Ascending aorta (tissue), 2 donors: Measurements from ENCODE around the gene VTI1A. TPM values are rescaled to one million over a fixed set of nuclear protein-coding genes. Genes with fewer than 3 reads are reported as not detected.

Source experiments
- DNase-seq, 2 donors: peaks; one replicate each; pipeline ENCODE4 v3.0.0-alpha.2; 2019; ENCODE audit warnings: low spot score in 2 of 2
- H3K27ac ChIP-seq, 2 donors: fragments of 200-600 bp; sonication (generic); one replicate each; pipeline ENCODE4 v1.5.1; 2016 to 2017; ENCODE audit warnings: mild to moderate bottlenecking in 1 of 2
- H3K27me3 ChIP-seq: fragments of 200-600 bp; sonication (generic); one replicate; pipeline ENCODE4 v1.5.1; 2017
- H3K36me3 ChIP-seq, 2 donors: fragments of 200-600 bp; sonication (generic); one replicate each; pipeline ENCODE4 v1.5.1; 2016
- H3K4me1 ChIP-seq, 2 donors: fragments of 200-600 bp; sonication (generic); one replicate each; pipeline ENCODE4 v1.5.1; 2016 to 2017; ENCODE audit warnings: mild to moderate bottlenecking in 1 of 2
- H3K4me3 ChIP-seq, 2 donors: fragments of 200-600 bp; sonication (generic); one replicate each; pipeline ENCODE4 v1.5.1; 2016 to 2017; ENCODE audit warnings: mild to moderate bottlenecking in 1 of 2
- H3K9me3 ChIP-seq, 2 donors: fragments of 200-600 bp; sonication (generic); one replicate each; pipeline ENCODE4 v1.5.1; 2016
- intact Hi-C: fragments of 100-400 bp; cut with DNase I; formaldehyde crosslinking; loops from one replicate; pipeline ENCODE4 v1.15.1; 2023
- total RNA-seq: library from RNA; depleted of rRNA; stranded (reverse); fragments of >200 nt; gene quantifications from one replicate; pipeline ENCODE4 v1.1.0, GENCODE V29; 2016
- TF ChIP-seq, protein P1 (sequence below), 3 experiments: fragments of 200-600 bp in 2 of 3; fragments of 450-650 bp in 1 of 3; sonication (generic) in 2 of 3; IDR thresholded peaks; one replicate each; pipeline ENCODE4 v1.5.1; 2016 to 2019; ENCODE audit warnings: antibody characterized with exemption in 3 of 3, mild to moderate bottlenecking in 1 of 3, moderate library complexity in 1 of 3

Gene VTI1A
- total RNA-seq, 1 donor from 2014 or later: 32.5 TPM

DNA sequence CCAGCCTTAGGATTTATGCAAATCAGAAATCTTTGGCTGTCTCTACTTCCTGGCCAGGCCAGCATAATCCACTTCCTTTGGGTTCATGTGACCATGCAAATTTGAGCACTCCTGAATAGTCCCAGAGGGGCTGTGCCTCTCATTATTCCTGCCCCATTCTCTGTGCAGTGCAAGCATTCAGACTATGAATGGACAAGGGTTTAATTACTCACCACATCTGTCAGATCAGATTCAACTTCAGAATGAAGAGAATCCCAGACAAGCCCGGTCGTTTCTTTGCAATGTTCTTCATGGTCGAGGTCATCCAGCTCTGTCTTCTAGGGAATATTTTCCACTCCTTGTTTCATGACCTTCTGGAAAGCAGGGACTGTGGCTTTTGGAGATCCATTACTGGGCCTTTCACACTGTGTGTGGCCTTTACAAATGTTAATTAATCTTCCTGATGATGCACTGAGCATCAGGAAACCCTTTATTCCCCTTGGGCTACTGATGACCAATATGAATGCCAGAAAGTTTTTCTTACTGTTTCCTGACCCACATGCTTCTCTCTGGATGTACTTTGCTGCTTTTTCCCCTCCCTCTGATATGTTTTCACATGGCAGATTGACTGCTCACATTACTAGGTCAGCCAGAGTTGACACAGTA lies 285.4 kb downstream of the VTI1A start:
- intact Hi-C loops: no loop called here
- TF ChIP-seq, protein P1, sequence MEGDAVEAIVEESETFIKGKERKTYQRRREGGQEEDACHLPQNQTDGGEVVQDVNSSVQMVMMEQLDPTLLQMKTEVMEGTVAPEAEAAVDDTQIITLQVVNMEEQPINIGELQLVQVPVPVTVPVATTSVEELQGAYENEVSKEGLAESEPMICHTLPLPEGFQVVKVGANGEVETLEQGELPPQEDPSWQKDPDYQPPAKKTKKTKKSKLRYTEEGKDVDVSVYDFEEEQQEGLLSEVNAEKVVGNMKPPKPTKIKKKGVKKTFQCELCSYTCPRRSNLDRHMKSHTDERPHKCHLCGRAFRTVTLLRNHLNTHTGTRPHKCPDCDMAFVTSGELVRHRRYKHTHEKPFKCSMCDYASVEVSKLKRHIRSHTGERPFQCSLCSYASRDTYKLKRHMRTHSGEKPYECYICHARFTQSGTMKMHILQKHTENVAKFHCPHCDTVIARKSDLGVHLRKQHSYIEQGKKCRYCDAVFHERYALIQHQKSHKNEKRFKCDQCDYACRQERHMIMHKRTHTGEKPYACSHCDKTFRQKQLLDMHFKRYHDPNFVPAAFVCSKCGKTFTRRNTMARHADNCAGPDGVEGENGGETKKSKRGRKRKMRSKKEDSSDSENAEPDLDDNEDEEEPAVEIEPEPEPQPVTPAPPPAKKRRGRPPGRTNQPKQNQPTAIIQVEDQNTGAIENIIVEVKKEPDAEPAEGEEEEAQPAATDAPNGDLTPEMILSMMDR (IDR thresholded peaks at IDR 0.05): no peak

GRCh38 chr10:112735041-112735695 lies 288.2 kb downstream of the VTI1A start:
- intact Hi-C loops: no loop called here
- Histone ChIP-seq H3K9me3 (no peaks in the 10 kb centered on the region), H3K4me1 (no peaks in the 10 kb centered on the region), H3K27me3 (no peaks in the 10 kb centered on the region), H3K27ac (no peak overlapping the region), H3K36me3 (no peaks in the 10 kb centered on the region), H3K4me3 (no peak overlapping the region)
- DNase-seq: no peak
- TF ChIP-seq, protein P1 (IDR thresholded peaks at IDR 0.05): no peak

More for the DNA sequence above, 285.4 kb downstream of the VTI1A start:
- Histone ChIP-seq H3K9me3 (no peaks in the 10 kb centered on the region), H3K36me3 (no peaks in the 10 kb centered on the region), H3K27ac (no peak overlapping the region), H3K4me1 (no peaks in the 10 kb centered on the region), H3K27me3 (no peaks in the 10 kb centered on the region), H3K4me3 (no peak overlapping the region)
- no peak for DNase-seq

GRCh38 chr10:112738606-112739591 lies 291.9 kb downstream of the VTI1A start:
- H3K36me3 ChIP-seq: no peaks in the 10 kb centered on the region
- H3K4me1 ChIP-seq: no peaks in the 10 kb centered on the region
- DNase-seq: no peak
- no peaks in the 10 kb centered on the region for H3K9me3 ChIP-seq
- TF ChIP-seq, protein P1 (IDR thresholded peaks at IDR 0.05): no peak
- intact Hi-C loops: no loop called here
- no peak overlapping the region for H3K4me3 ChIP-seq
- H3K27me3 ChIP-seq: no peaks in the 10 kb centered on the region
- no peak overlapping the region for H3K27ac ChIP-seq

- DNase-seq: no peak
- Histone ChIP-seq H3K27me3 (no peaks in the 10 kb centered on the region), H3K9me3 (no peaks in the 10 kb centered on the region), H3K27ac (no peak overlapping the region), H3K36me3 (no peaks in the 10 kb centered on the region), H3K4me3 (no peak overlapping the region), H3K4me1 (no peaks in the 10 kb centered on the region)
- TF ChIP-seq, protein P1 (IDR thresholded peaks at IDR 0.05): no peak
- intact Hi-C loops: no loop called here
Observed at GRCh38 chr10:112739592-112740353, 292.8 kb downstream of the VTI1A start.

DNA sequence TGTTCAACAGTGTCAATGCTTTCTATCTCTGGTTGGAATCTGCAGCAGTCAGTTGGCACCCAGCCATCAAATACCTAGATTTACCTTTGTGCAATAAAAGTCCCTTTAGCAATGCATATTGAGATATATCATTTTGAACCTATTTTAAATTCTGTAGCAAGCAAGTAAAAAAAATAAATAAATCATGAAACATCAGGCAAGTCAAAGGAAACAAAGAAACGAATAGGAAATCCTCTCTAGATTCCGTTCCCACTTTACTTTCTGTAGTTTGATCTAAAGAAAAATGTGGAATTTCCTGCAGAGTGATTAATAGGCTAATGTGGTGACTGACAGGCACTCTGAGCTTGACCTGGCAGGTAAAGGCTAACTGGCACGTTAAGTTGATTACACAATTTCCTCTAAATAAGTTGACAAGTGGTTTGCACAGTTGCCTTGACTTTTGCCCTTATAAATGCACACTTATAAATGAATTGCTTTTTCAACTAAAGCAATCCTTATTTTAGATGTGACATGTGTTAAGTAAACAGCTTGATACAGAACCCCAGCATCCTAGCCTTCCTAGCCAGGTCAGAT lies 294.9 kb downstream of the VTI1A start:
- TF ChIP-seq, protein P1 (IDR thresholded peaks at IDR 0.05): no peak
- no peaks in the 10 kb centered on the region for H3K4me1 ChIP-seq
- H3K4me3 ChIP-seq: no peak overlapping the region

More for the DNA sequence above, 294.9 kb downstream of the VTI1A start:
- no peaks in the 10 kb centered on the region for H3K36me3 ChIP-seq
- H3K27me3 ChIP-seq: no peaks in the 10 kb centered on the region
- no peaks in the 10 kb centered on the region for H3K9me3 ChIP-seq
- intact Hi-C loops: no loop called here
- no peak overlapping the region for H3K27ac ChIP-seq
- DNase-seq: no peak
